H1 (cell line): ENCODE measurements around the gene ABHD10. TPM values are rescaled to one million over a fixed set of nuclear protein-coding genes. Genes with fewer than 3 reads are reported as not detected.

Source experiments
- CTCF ChIA-PET: fragments of 300-600 bp; sonication (Branson Sonifier 250); formaldehyde crosslinking; loops from one replicate; lab custom pipeline; 2021; ENCODE audit not compliant: partially characterized antibody; lab: Charles Lee
- POLR2A ChIA-PET: fragments of 300-600 bp; sonication (Branson Sonifier 250); formaldehyde crosslinking; loops from one replicate; lab custom pipeline; 2021; ENCODE audit warnings: inconsistent platforms; ENCODE audit not compliant: partially characterized antibody; lab: Charles Lee
- DNase-seq, 2 experiments: peaks; one replicate each; pipeline versions ENCODE4 v3.0.0 to v3.0.0-alpha.2; 2010 to 2022; ENCODE audit warnings: low spot score in 2 of 2, low read depth in 1 of 2, mixed read lengths in 1 of 2
- FAIRE-seq: peaks from 2 replicates; lab custom pipeline; 2011; peaks lifted over from hg19 to GRCh38; lab: Jason Lieb, UNC
- H2AFZ ChIP-seq: 2 replicates; pipeline ENCODE4 v1.8.1; 2012; ENCODE audit warnings: low read length, inconsistent platforms
- H2AK5ac ChIP-seq: 2 replicates; pipeline ENCODE4 v1.6.1; 2013; ENCODE audit warnings: low read depth, low read length
- H2BK120ac ChIP-seq: replicated peaks from 2 replicates; pipeline ENCODE3; 2013; ENCODE audit warnings: low read depth, low read length, inconsistent platforms
- H2BK12ac ChIP-seq: 2 replicates; pipeline ENCODE4 v1.6.1; 2013; ENCODE audit warnings: low read depth, low read length
- H2BK15ac ChIP-seq: 2 replicates; pipeline ENCODE4 v1.6.1; 2013; ENCODE audit warnings: low read length
- H2BK20ac ChIP-seq: 2 replicates; pipeline ENCODE4 v1.6.1; 2013; ENCODE audit warnings: low read length
- H2BK5ac ChIP-seq: 2 replicates; pipeline ENCODE4 v1.6.1; 2013; ENCODE audit warnings: low read depth, low read length
- H3K14ac ChIP-seq: 2 replicates; pipeline ENCODE4 v1.6.1; 2013; ENCODE audit warnings: inconsistent platforms; ENCODE audit not compliant: insufficient read length
- H3K18ac ChIP-seq: 2 replicates; pipeline ENCODE4 v1.6.1; 2013; ENCODE audit warnings: low read length; ENCODE audit errors: extremely low read depth
- H3K23ac ChIP-seq: 2 replicates; pipeline ENCODE4 v1.6.1; 2013; ENCODE audit warnings: inconsistent platforms; ENCODE audit not compliant: insufficient read length
- H3K23me2 ChIP-seq: 2 replicates; pipeline ENCODE4 v1.6.1; 2013; ENCODE audit warnings: low read depth, low read length
- H3K27ac ChIP-seq: 2 replicates; pipeline ENCODE4 v1.6.1; 2011; ENCODE audit warnings: low read depth, low read length, inconsistent platforms
- H3K27me3 ChIP-seq, 4 experiments: replicated peaks in 1 of 4; 1 replicate in 1 of 4; 2 replicates in 3 of 4; pipeline versions ENCODE4 v1.6.1 to v1.8.1; 2011 to 2013; ENCODE audit warnings: low read length in 3 of 4, mild to moderate bottlenecking in 3 of 4, inconsistent platforms in 2 of 4, mixed read lengths in 2 of 4, moderate library complexity in 1 of 4; ENCODE audit not compliant: control insufficient read depth in 3 of 4, insufficient read depth in 3 of 4; ENCODE audit errors: extremely low read depth in 1 of 4
- H3K36me3 ChIP-seq, 4 experiments: 2 replicates each; pipeline versions ENCODE4 v1.6.1 to v1.8.1; 2011 to 2013; ENCODE audit warnings: mild to moderate bottlenecking in 4 of 4, low read length in 3 of 4, moderate library complexity in 2 of 4, control low read depth in 1 of 4, inconsistent platforms in 1 of 4; ENCODE audit not compliant: insufficient read depth in 4 of 4, control insufficient read depth in 2 of 4
- H3K4ac ChIP-seq: replicated peaks from 2 replicates; pipeline ENCODE3; 2013; ENCODE audit warnings: low read length, low read depth, mixed read lengths, inconsistent platforms; ENCODE audit not compliant: insufficient read length
- H3K4me1 ChIP-seq, 4 experiments: replicated peaks in 1 of 4; 1 replicate in 1 of 4; 2 replicates in 3 of 4; pipeline versions ENCODE4 v1.6.1 to v1.8.1; 2011 to 2013; ENCODE audit warnings: low read length in 3 of 4, inconsistent platforms in 2 of 4, mixed read lengths in 1 of 4; ENCODE audit not compliant: insufficient read depth in 4 of 4, control insufficient read depth in 3 of 4
- H3K4me2 ChIP-seq, 2 experiments: 2 replicates each; pipeline versions ENCODE4 v1.6.1 to v1.8.1; 2011 to 2013; ENCODE audit warnings: low read depth in 2 of 2, low read length in 2 of 2, control low read depth in 1 of 2, inconsistent platforms in 1 of 2, mild to moderate bottlenecking in 1 of 2; ENCODE audit not compliant: insufficient read depth in 1 of 2
- H3K4me3 ChIP-seq, 4 experiments: fragments of 200-600, 300-600 bp in 1 of 4; sonication (generic), shearing (Covaris generic), sonication (Bioruptor Twin) in 1 of 4; 2 replicates each; pipeline versions ENCODE4 v1.5.1 to v1.8.1; 2011 to 2016; ENCODE audit warnings: low read length in 4 of 4, low read depth in 3 of 4, control low read depth in 2 of 4, inconsistent platforms in 2 of 4, mild to moderate bottlenecking in 2 of 4, mixed read lengths in 1 of 4, moderate library complexity in 1 of 4; ENCODE audit not compliant: insufficient read depth in 2 of 4; ENCODE audit errors: extremely low read depth in 1 of 4
- H3K56ac ChIP-seq: replicated peaks from 2 replicates; pipeline ENCODE3; 2013; ENCODE audit warnings: low read depth, mild to moderate bottlenecking, mixed read lengths, low read length, inconsistent platforms; ENCODE audit not compliant: insufficient read length
- H3K79me1 ChIP-seq: 2 replicates; pipeline ENCODE4 v1.6.1; 2013; ENCODE audit warnings: low read depth, low read length, control low read depth
- H3K79me2 ChIP-seq, 2 experiments: 2 replicates each; pipeline versions ENCODE4 v1.6.1 to v1.8.1; 2012 to 2013; ENCODE audit warnings: low read length in 2 of 2, mild to moderate bottlenecking in 2 of 2, inconsistent platforms in 1 of 2; ENCODE audit not compliant: insufficient read depth in 2 of 2, control insufficient read depth in 1 of 2
- H3K9ac ChIP-seq, 4 experiments: replicated peaks in 1 of 4; 1 replicate in 1 of 4; 2 replicates in 3 of 4; pipeline versions ENCODE4 v1.6.1 to v1.8.1; 2011 to 2013; ENCODE audit warnings: low read depth in 3 of 4, low read length in 3 of 4, control low read depth in 2 of 4, mild to moderate bottlenecking in 2 of 4, moderate library complexity in 2 of 4, inconsistent platforms in 1 of 4; ENCODE audit errors: extremely low read depth in 1 of 4
- H3K9me3 ChIP-seq, 2 experiments: 2 replicates each; pipeline versions ENCODE4 v1.6.1 to v1.8.1; 2012 to 2013; ENCODE audit warnings: mild to moderate bottlenecking in 2 of 2, moderate library complexity in 2 of 2, control low read depth in 1 of 2, inconsistent platforms in 1 of 2, low read depth in 1 of 2, low read length in 1 of 2, mixed read lengths in 1 of 2; ENCODE audit not compliant: insufficient read depth in 2 of 2
- H4K20me1 ChIP-seq, 2 experiments: replicated peaks in 1 of 2; 2 replicates each; pipeline versions ENCODE3 to v1.8.1; 2011 to 2013; ENCODE audit warnings: inconsistent platforms in 2 of 2, low read length in 2 of 2, mild to moderate bottlenecking in 1 of 2; ENCODE audit not compliant: insufficient read depth in 2 of 2, control insufficient read depth in 1 of 2
- H4K5ac ChIP-seq: 2 replicates; pipeline ENCODE4 v1.6.1; 2013; ENCODE audit warnings: low read length, low read depth, mixed read lengths, inconsistent platforms; ENCODE audit not compliant: insufficient read length
- H4K8ac ChIP-seq: 2 replicates; pipeline ENCODE4 v1.8.0; 2013; ENCODE audit warnings: mild to moderate bottlenecking, moderate library complexity, low read length, inconsistent platforms; ENCODE audit not compliant: insufficient read depth; ENCODE audit errors: extremely low read depth
- H4K91ac ChIP-seq: replicated peaks from 2 replicates; pipeline ENCODE3; 2013; ENCODE audit warnings: low read length, mixed read lengths, inconsistent platforms; ENCODE audit not compliant: insufficient read length
- ATF3 ChIP-seq: IDR thresholded peaks from 2 replicates; pipeline ENCODE4 v1.6.1; 2011; ENCODE audit warnings: low read depth, mild to moderate bottlenecking, low read length; ENCODE audit not compliant: insufficient read depth
- CHD1 ChIP-seq: IDR thresholded peaks from 2 replicates; pipeline ENCODE4 v1.6.1; 2012; ENCODE audit warnings: low read depth, low read length, improper control_type of control experiment
- CREB1 ChIP-seq: IDR thresholded peaks from 2 replicates; pipeline ENCODE4 v1.6.1; 2012; ENCODE audit warnings: inconsistent platforms
- KDM1A ChIP-seq: fragments of 200-600, 300-600 bp; sonication (generic); IDR thresholded peaks from 2 replicates; pipeline ENCODE4 v1.7.1; 2016; ENCODE audit warnings: mild to moderate bottlenecking, low read length, borderline replicate concordance
- NRF1 ChIP-seq: IDR thresholded peaks from 2 replicates; pipeline ENCODE4 v1.6.1; 2011; ENCODE audit warnings: mild to moderate bottlenecking, low read depth, low read length, improper control_type of control experiment
- TAF7 ChIP-seq: optimal IDR thresholded peaks from 2 replicates; pipeline ENCODE3; 2011; ENCODE audit warnings: low read depth, mild to moderate bottlenecking, inconsistent platforms, low read length, moderate library complexity, borderline replicate concordance
- TBP ChIP-seq: IDR thresholded peaks from 2 replicates; pipeline ENCODE4 v1.6.1; 2011; ENCODE audit warnings: low read depth, low read length, improper control_type of control experiment
- TCF12 ChIP-seq: IDR thresholded peaks from 2 replicates; pipeline ENCODE4 v1.6.1; 2011; ENCODE audit warnings: low read depth, mild to moderate bottlenecking, low read length
- ZNF274 ChIP-seq: IDR thresholded peaks from 2 replicates; pipeline ENCODE4 v1.7.0; 2012; ENCODE audit warnings: low read length, borderline replicate concordance; ENCODE audit errors: extremely low read depth
- WGBS, 2 experiments: shearing (Covaris generic) in 1 of 2; methylation state at CpG; one replicate each; pipeline versions ENCODE4 v1.1.6 to v1.1.7; 2013 to 2015; ENCODE audit warnings: low lambda C conversion rate in 2 of 2, mixed read lengths in 2 of 2, inconsistent platforms in 1 of 2, low coverage in 1 of 2, missing lambda C conversion rate in 1 of 2; ENCODE audit not compliant: insufficient replicate concordance in 2 of 2, insufficient coverage in 1 of 2, insufficient read length in 1 of 2; ENCODE audit errors: extremely low coverage in 1 of 2, missing lambda C conversion rate in 1 of 2; 5-methylcytosine and 5-hydroxymethylcytosine counted together
- polyA plus RNA-seq, 7 experiments: library from polyadenylated mRNA; depleted of rRNA in 3 of 7; stranded (reverse) in 5 of 7; unstranded in 2 of 7; fragments of >200 nt in 5 of 7; fragments of 200-250 nt in 2 of 7; gene quantifications; 1 replicate in 5 of 7; 2 replicates in 1 of 7; 4 replicates in 1 of 7; pipeline versions ENCODE4 v1.2.1 to v1.2.3, GENCODE V29; 2011 to 2013; ENCODE audit warnings: missing spikeins in 2 of 7, mixed read lengths in 2 of 7
- total RNA-seq: library from RNA; stranded (reverse); fragmentation: NEBNext Ultra II Directional; extraction: Animal tissue kit (Norgen Biotek cat#: 25700); gene quantifications from 2 replicates; pipeline ENCODE4 v1.2.1, GENCODE V29; 2021

The ABHD10 gene
- total and polyA plus RNA-seq, 2 of the 8 experiments (the other 6 are each of a cell fraction or from before 2014, with no cell fraction given) = 10.9 to 24.6 TPM

GRCh38 chr3:111963424-111963823 lies 15.4 kb upstream of the ABHD10 start:
- Histone ChIP-seq H3K18ac (no peak overlapping the region), H3K79me1 (no peaks in the 10 kb centered on the region), H2BK5ac (no peak overlapping the region), H4K91ac (no peak overlapping the region), H3K4me1 (no peaks in the 10 kb centered on the region; a peak in 1 of 7 replicates), H2BK15ac (no peak overlapping the region), H2AK5ac (no peak overlapping the region), H2AFZ (no peak overlapping the region), H4K20me1 (peaks cover 0 to 2% of the 10 kb centered on the region in 2 experiments), H3K4ac (no peak overlapping the region), H3K27ac (no peak overlapping the region), H3K9me3 (no peaks in the 10 kb centered on the region), H3K23me2 (no peaks in the 10 kb centered on the region; the same call in 1 of the 2 replicates), H2BK12ac (no peak overlapping the region), H3K27me3 (peaks cover 0 to 4% (median 2%) of the 10 kb centered on the region in 4 experiments; a peak in 2 of 7 replicates), H4K5ac (no peak overlapping the region), H3K23ac (no peak overlapping the region), H3K4me3 (no peak overlapping the region), H3K9ac (no peak overlapping the region), H3K36me3 (no peaks in the 10 kb centered on the region), H3K4me2 (no peak overlapping the region), H2BK120ac (no peak overlapping the region), H3K79me2 (no peaks in the 10 kb centered on the region), H3K56ac (no peak overlapping the region), H4K8ac (no peak overlapping the region), H3K14ac (no peak overlapping the region), H2BK20ac (no peak overlapping the region)
- 86% methylated on average over 1 of the region's 1 CpG; no CpG with 5 or more reads in 1 of the 2 experiments for WGBS, 2 experiments
- ChIA-PET POLR2A (no interaction called here), CTCF (interaction anchor here (0.7 to 15.1 kb wide), 2 partner anchors 243 to 1850 kb away, joined by 3 to 258 read pairs; no protein-coding TSS in a partner anchor)
- DNase-seq (no peak), FAIRE-seq (no peak)
- TF ChIP-seq ATF3 (no peak), TBP (no peak), NRF1 (no peak), ZNF274 (no peak), CHD1 (no peak), TCF12 (no peak), KDM1A (no peak), CREB1 (no peak), TAF7 (no peak)
